GM10248 (cell line): Measurements from ENCODE around the gene STEAP4.
A peak's percentile ranks its signal among the peaks of the same experiment; 100 is the strongest.

ENCODE experiments used
- CTCF ChIA-PET: fragments of 300-600 bp; sonication (Branson Sonifier 250); formaldehyde crosslinking; extraction: SDS; loops from one replicate; lab custom pipeline; 2021; ENCODE audit warnings: antibody characterized with exemption; lab: Yijun Ruan, JAX
- POLR2A ChIA-PET: fragments of 350-650 bp; sonication (Branson Sonifier 250); formaldehyde crosslinking; extraction: SDS; loops from one replicate; lab custom pipeline; 2020; ENCODE audit warnings: antibody characterized with exemption; lab: Yijun Ruan, JAX
- DNase-seq: peaks from one replicate; pipeline ENCODE4 v3.0.0; 2012; ENCODE audit errors: extremely low spot score
- CTCF ChIP-seq: IDR thresholded peaks from 2 replicates; pipeline ENCODE4 v1.5.1; 2012; ENCODE audit warnings: mild to moderate bottlenecking, low read depth; ENCODE audit errors: extremely low read depth, missing control alignments, control extremely low read depth

The STEAP4 gene

GRCh38 chr7:88243345-88243909 is 63.3 kb downstream of the STEAP4 start:
- CTCF ChIA-PET: interaction anchor here (0.7 to 3.6 kb wide), 18 partner anchors 8 to 2000 kb away, joined by 3 to 24 read pairs (median 4); partner anchors contain the start of genes SRI and STEAP1
- POLR2A ChIA-PET: no interaction called here
- TF ChIP-seq CTCF: peak; percentile 66
- DNase-seq: peak; percentile 21

GRCh38 chr7:88239852-88240251 is 66.8 kb downstream of the STEAP4 start:
- no peak for DNase-seq
- CTCF ChIA-PET: interaction anchor here (1.1 kb wide), 1 partner anchor 1383 kb away, joined by 4 read pairs; no protein-coding TSS in a partner anchor
- POLR2A ChIA-PET: no interaction called here
- no peak for TF ChIP-seq CTCF

- no peak for TF ChIP-seq CTCF
- ChIA-PET POLR2A (no interaction called here), CTCF (no interaction called here)
- DNase-seq: no peak
Measured at GRCh38 chr7:88233828-88234227, 72.9 kb downstream of the STEAP4 start.

- ChIA-PET POLR2A (no interaction called here), CTCF (interaction anchor here (1.9 kb wide), 1 partner anchor 10 kb away, joined by 7 read pairs; the partner anchor contains the start of gene SRI)
- DNase-seq: no peak
- no peak for TF ChIP-seq CTCF
Measured at GRCh38 chr7:88230646-88231045, 76.0 kb downstream of the STEAP4 start.

GRCh38 chr7:88229302-88229995 is 77.2 kb downstream of the STEAP4 start:
- CTCF ChIA-PET: interaction anchor here (0.9 to 1.9 kb wide), 3 partner anchors 9 to 116 kb away, joined by 3 to 7 read pairs (median 4); partner anchors contain the start of gene SRI

More at GRCh38 chr7:88229302-88229995, 77.2 kb downstream of the STEAP4 start:
- no peak for DNase-seq
- no peak for TF ChIP-seq CTCF
- POLR2A ChIA-PET: no interaction called here
